Karpas-422 (cell line): ENCODE results near the gene GAGE2A. TPM values are rescaled to one million over a fixed set of nuclear protein-coding genes. Genes with fewer than 3 reads are reported as not detected.

ENCODE experiments used
- total RNA-seq: library from RNA; depleted of rRNA; stranded (reverse); fragments of >200 nt; shearing (Covaris generic); gene quantifications from 2 replicates; pipeline ENCODE4 v1.2.3, GENCODE V29; 2014; ENCODE audit warnings: low replicate concordance; rRNA removed

The GAGE2A gene
- total RNA-seq, 1 experiment from 2014 or later: not detected

Other genes with a start within 250 kb of the GAGE2A start
- gene GAGE12C, start 57.3 kb upstream of the GAGE2A start, total RNA-seq: not detected in 2 replicates
- not detected in 2 replicates for gene GAGE12D, start 47.8 kb upstream of the GAGE2A start, total RNA-seq
- not detected in 2 replicates for gene GAGE12E, start 38.2 kb upstream of the GAGE2A start, total RNA-seq
- gene GAGE12F, start 28.7 kb upstream of the GAGE2A start, total RNA-seq: not detected in 2 replicates
- not detected in 2 replicates for gene GAGE12G, start 19.1 kb upstream of the GAGE2A start, total RNA-seq
- gene GAGE12H, start 9.5 kb upstream of the GAGE2A start, total RNA-seq: not detected in 2 replicates
- not detected in 2 replicates for gene GAGE1, start 9.5 kb downstream of the GAGE2A start, total RNA-seq
- gene PAGE1, start 106.5 kb downstream of the GAGE2A start, total RNA-seq: not detected in 2 replicates
- gene PAGE4, start 239.8 kb downstream of the GAGE2A start, total RNA-seq: not detected in 2 replicates